Astrocyte (in vitro differentiated cells and primary cell): ENCODE data around the gene ZBTB24. TPM values are rescaled to one million over a fixed set of nuclear protein-coding genes. Genes with fewer than 3 reads are reported as not detected.

Source experiments
- DNase-seq: peaks from one replicate; pipeline ENCODE4 v3.0.0-alpha.2; 2010; ENCODE audit warnings: low read depth
- FAIRE-seq: peaks from 2 replicates; lab custom pipeline; 2011; peaks lifted over from hg19 to GRCh38; lab: Jason Lieb, UNC
- H2AFZ ChIP-seq: 2 replicates; pipeline ENCODE4 v1.6.0; 2012; ENCODE audit warnings: low read depth, low read length, inconsistent platforms
- H3K27ac ChIP-seq: 2 replicates; pipeline ENCODE4 v1.5.1; 2011; ENCODE audit warnings: low read depth, low read length, inconsistent platforms
- H3K27me3 ChIP-seq: 2 replicates; pipeline ENCODE4 v1.6.0; 2011; ENCODE audit warnings: low read length, inconsistent platforms; ENCODE audit not compliant: insufficient read depth
- H3K36me3 ChIP-seq: 2 replicates; pipeline ENCODE4 v1.5.1; 2011; ENCODE audit warnings: low read length, inconsistent platforms; ENCODE audit not compliant: insufficient read depth
- H3K4me1 ChIP-seq: 2 replicates; pipeline ENCODE4 v1.5.1; 2011; ENCODE audit warnings: low read length, inconsistent platforms; ENCODE audit not compliant: insufficient read depth
- H3K4me2 ChIP-seq: 2 replicates; pipeline ENCODE4 v1.6.0; 2012; ENCODE audit warnings: low read length, inconsistent platforms
- H3K4me3 ChIP-seq: 2 replicates; pipeline ENCODE4 v1.5.1; 2011; ENCODE audit warnings: low read depth, mild to moderate bottlenecking, low read length, inconsistent platforms; ENCODE audit not compliant: insufficient read depth
- H3K79me2 ChIP-seq: 2 replicates; pipeline ENCODE4 v1.6.0; 2012; ENCODE audit warnings: mild to moderate bottlenecking, low read length, inconsistent platforms; ENCODE audit not compliant: insufficient read depth
- H3K9ac ChIP-seq: 2 replicates; pipeline ENCODE4 v1.6.0; 2012; ENCODE audit warnings: mild to moderate bottlenecking, low read length, inconsistent platforms
- H3K9me3 ChIP-seq: 2 replicates; pipeline ENCODE4 v1.5.1; 2012; ENCODE audit warnings: low read depth, mild to moderate bottlenecking, low read length, inconsistent platforms; ENCODE audit not compliant: insufficient read depth
- H4K20me1 ChIP-seq: 2 replicates; pipeline ENCODE4 v1.6.0; 2012; ENCODE audit warnings: low read length, inconsistent platforms; ENCODE audit not compliant: insufficient read depth
- H3K27ac Mint-ChIP-seq: one replicate; pipeline ENCODE4 v1.8.0; 2021; ENCODE audit warnings: mild to moderate bottlenecking, mixed read lengths; ENCODE audit not compliant: unreplicated experiment
- H3K27me3 Mint-ChIP-seq: one replicate; pipeline ENCODE4 v1.8.0; 2021; ENCODE audit warnings: low read depth, mixed read lengths; ENCODE audit not compliant: unreplicated experiment
- H3K36me3 Mint-ChIP-seq: one replicate; pipeline ENCODE4 v1.8.0; 2021; ENCODE audit warnings: low read depth, mixed read lengths; ENCODE audit not compliant: unreplicated experiment
- H3K4me1 Mint-ChIP-seq: one replicate; pipeline ENCODE4 v1.8.0; 2021; ENCODE audit warnings: low read depth, mixed read lengths; ENCODE audit not compliant: unreplicated experiment
- H3K4me3 Mint-ChIP-seq: one replicate; pipeline ENCODE4 v1.8.0; 2021; ENCODE audit warnings: mild to moderate bottlenecking, moderate library complexity, mixed read lengths; ENCODE audit not compliant: unreplicated experiment
- H3K9me3 Mint-ChIP-seq: one replicate; pipeline ENCODE4 v1.8.0; 2021; ENCODE audit warnings: mild to moderate bottlenecking, mixed read lengths; ENCODE audit not compliant: unreplicated experiment
- EZH2 ChIP-seq: IDR thresholded peaks from 2 replicates; pipeline ENCODE4 v1.6.1; 2012; ENCODE audit warnings: mild to moderate bottlenecking, low read length, inconsistent platforms; ENCODE audit not compliant: insufficient read depth
- total RNA-seq: library from RNA; stranded (reverse); gene quantifications from 2 replicates; pipeline ENCODE4 v1.2.1, GENCODE V29; 2021
- TF ChIP-seq, protein P1 (sequence below): IDR thresholded peaks from 2 replicates; pipeline ENCODE4 v1.5.1; 2011; ENCODE audit warnings: low read depth, mild to moderate bottlenecking, inconsistent platforms, low read length, moderate library complexity; ENCODE audit not compliant: insufficient read depth

Gene ZBTB24
- total RNA-seq, 1 donor from 2014 or later, result 9.3 TPM

DNA sequence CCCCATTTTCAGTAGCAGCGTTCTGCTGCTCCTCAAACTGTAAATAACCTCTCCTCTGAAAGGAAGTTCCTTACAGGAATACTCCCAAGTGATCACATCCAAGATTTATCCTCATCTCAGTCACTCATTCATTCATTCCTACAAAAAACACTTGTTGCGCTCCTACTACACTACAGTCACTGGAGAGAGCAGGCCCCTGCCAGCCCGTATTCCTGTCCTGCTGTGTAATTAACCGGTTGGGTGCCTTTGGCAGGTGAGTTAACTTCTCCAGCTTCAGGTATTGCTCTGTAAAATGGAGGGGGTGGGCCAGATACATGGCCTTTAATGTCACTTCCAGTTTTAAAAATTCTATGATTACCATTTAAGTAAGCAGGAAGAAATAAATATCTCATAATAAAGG lies 15.0 kb upstream of the ZBTB24 start:
- Histone ChIP-seq H3K36me3 (no peaks in the 10 kb centered on the region), H3K4me1 (no peaks in the 10 kb centered on the region), H3K9ac (no peak overlapping the region), H3K27me3 (no peaks in the 10 kb centered on the region), H3K4me3 (no peak overlapping the region), H3K27ac (no peak overlapping the region), H4K20me1 (no peaks in the 10 kb centered on the region), H2AFZ (no peak overlapping the region), H3K4me2 (no peak overlapping the region), H3K79me2 (no peaks in the 10 kb centered on the region), H3K9me3 (no peaks in the 10 kb centered on the region)
- peaks cover 7% of the 10 kb centered on the region for H3K27me3 Mint-ChIP-seq
- H3K9me3 Mint-ChIP-seq, result no peaks in the 10 kb centered on the region
- FAIRE-seq, result no peak
- H3K4me1 Mint-ChIP-seq, result no peaks in the 10 kb centered on the region
- no peak for TF ChIP-seq EZH2
- TF ChIP-seq, protein P1, sequence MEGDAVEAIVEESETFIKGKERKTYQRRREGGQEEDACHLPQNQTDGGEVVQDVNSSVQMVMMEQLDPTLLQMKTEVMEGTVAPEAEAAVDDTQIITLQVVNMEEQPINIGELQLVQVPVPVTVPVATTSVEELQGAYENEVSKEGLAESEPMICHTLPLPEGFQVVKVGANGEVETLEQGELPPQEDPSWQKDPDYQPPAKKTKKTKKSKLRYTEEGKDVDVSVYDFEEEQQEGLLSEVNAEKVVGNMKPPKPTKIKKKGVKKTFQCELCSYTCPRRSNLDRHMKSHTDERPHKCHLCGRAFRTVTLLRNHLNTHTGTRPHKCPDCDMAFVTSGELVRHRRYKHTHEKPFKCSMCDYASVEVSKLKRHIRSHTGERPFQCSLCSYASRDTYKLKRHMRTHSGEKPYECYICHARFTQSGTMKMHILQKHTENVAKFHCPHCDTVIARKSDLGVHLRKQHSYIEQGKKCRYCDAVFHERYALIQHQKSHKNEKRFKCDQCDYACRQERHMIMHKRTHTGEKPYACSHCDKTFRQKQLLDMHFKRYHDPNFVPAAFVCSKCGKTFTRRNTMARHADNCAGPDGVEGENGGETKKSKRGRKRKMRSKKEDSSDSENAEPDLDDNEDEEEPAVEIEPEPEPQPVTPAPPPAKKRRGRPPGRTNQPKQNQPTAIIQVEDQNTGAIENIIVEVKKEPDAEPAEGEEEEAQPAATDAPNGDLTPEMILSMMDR, result no peak
- no peak for DNase-seq
- no peaks in the 10 kb centered on the region for H3K36me3 Mint-ChIP-seq
- H3K27ac Mint-ChIP-seq, result no peak overlapping the region
- no peak overlapping the region for H3K4me3 Mint-ChIP-seq

DNA sequence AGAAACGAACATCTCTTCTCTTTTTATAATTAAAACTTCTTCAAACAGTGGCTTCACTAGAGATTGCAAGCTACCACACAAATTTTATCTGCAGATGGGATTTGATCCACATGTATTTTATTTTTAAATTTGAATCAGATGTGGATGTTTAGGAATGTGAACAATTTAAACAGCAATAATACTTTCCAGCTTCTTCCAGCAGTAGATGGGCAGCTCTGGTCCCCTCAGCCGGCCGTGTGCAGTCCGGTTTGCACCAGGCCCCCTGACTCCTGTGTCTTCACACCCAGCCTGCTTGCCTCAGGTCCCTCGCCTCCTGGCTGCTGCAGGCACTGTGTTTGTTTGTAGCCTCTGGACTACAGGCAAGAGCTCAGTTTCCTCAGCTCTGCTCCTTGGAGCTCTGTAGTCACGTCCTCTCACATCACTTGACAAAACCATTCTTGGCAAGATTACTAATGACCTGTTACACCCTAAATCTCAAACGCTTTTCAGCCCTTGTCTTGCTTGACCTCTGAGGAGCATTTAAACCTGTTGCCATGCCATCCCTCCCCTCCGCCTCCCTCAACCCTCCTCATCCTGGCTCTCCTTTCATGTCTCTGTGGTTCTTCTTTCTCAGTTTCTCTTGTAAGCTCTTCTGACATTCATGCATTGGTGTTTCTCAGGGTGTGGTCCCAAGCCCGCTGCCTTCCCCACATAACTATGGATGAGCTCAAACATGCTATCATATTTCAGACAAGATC lies 13.2 kb upstream of the ZBTB24 start:
- H3K9me3 ChIP-seq, result no peaks in the 10 kb centered on the region
- H3K4me1 ChIP-seq, result no peaks in the 10 kb centered on the region
- Mint-ChIP-seq H3K36me3 (no peaks in the 10 kb centered on the region), H3K4me3 (no peak overlapping the region), H3K9me3 (no peaks in the 10 kb centered on the region), H3K27me3 (peaks cover 7% of the 10 kb centered on the region), H3K4me1 (peaks cover 9% of the 10 kb centered on the region), H3K27ac (no peak overlapping the region)
- no peak overlapping the region for H2AFZ ChIP-seq
- TF ChIP-seq EZH2, result no peak
- TF ChIP-seq, protein P1, result no peak
- no peak overlapping the region for H3K27ac ChIP-seq
- H3K36me3 ChIP-seq, result no peaks in the 10 kb centered on the region
- no peak overlapping the region for H3K4me2 ChIP-seq
- H3K4me3 ChIP-seq, result no peak overlapping the region
- no peaks in the 10 kb centered on the region for H3K79me2 ChIP-seq
- H3K9ac ChIP-seq, result no peak overlapping the region
- H3K27me3 ChIP-seq, result no peaks in the 10 kb centered on the region
- DNase-seq (no peak), FAIRE-seq (no peak)
- no peaks in the 10 kb centered on the region for H4K20me1 ChIP-seq

DNA sequence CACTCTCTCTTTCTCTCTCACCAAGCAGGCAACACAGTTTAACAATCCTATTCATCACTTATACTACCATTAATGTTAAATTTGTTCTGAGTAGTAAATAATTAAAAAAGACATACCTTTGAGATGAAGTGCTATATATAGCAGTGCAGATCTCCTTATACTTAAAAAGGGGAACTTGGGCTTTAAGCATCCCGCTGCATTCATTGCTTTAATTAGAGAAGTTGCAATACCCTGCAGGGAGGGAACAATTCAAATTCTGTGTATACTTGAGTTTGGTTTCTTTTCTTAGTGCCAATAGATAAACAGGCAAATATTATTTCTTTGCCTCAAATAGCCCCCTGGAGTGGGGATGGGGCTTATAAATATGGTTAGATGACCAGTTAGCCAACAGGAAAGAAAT lies 10.8 kb upstream of the ZBTB24 start:
- Histone ChIP-seq H2AFZ (no peak overlapping the region), H3K4me3 (no peak overlapping the region), H3K4me1 (no peaks in the 10 kb centered on the region), H3K27me3 (no peaks in the 10 kb centered on the region), H3K36me3 (no peaks in the 10 kb centered on the region), H3K9me3 (no peaks in the 10 kb centered on the region), H3K79me2 (no peaks in the 10 kb centered on the region), H3K4me2 (no peak overlapping the region), H4K20me1 (no peaks in the 10 kb centered on the region), H3K27ac (no peak overlapping the region), H3K9ac (no peak overlapping the region)
- Mint-ChIP-seq H3K4me3 (no peak overlapping the region), H3K36me3 (no peaks in the 10 kb centered on the region), H3K9me3 (no peaks in the 10 kb centered on the region), H3K27me3 (peaks cover 7% of the 10 kb centered on the region), H3K4me1 (peaks cover 14% of the 10 kb centered on the region), H3K27ac (no peak overlapping the region)
- TF ChIP-seq, protein P1, result no peak
- no peak for TF ChIP-seq EZH2
- DNase-seq (no peak), FAIRE-seq (no peak)
